ENCODE measurements around the gene ABHD6. TPM values are rescaled to one million over a fixed set of nuclear protein-coding genes. Genes with fewer than 3 reads are reported as not detected.
"Not testable (repeated sequence)": the region's sequence is repeated elsewhere in the genome, so short reads cannot be mapped to it uniquely, and the experiment has no call there.

The ABHD6 gene
- total and polyA plus RNA-seq, 11 donors: 2.9 to 14.6 (median 6.9) TPM

DNA sequence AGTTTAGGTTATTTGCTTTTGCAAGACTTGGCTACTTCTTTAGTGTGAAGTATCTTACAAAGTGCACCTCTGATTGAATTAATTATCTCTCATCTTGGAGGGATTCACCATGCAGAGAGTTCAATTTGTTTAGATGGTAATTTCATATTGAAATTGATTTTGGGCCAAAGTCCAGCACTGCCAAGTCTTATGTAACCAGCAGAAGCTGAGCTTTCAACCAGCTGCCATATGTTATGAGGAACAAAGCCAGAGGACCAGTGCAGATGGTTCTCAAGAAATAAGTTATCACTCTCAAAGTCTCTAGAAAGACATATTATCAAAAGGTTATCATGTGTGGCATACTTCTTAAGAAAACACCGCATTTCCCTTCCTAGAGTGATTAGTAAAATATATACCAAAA, 29.0 kb downstream of the ABHD6 start:
- TF ChIP-seq POLR2A (IDR thresholded peaks at IDR 0.05) (no peak), CTCF (IDR thresholded peaks at IDR 0.05) (no peak)
- Histone ChIP-seq H3K27ac (no peak overlapping the region), H3K4me3 (no peak overlapping the region), H3K36me3 (peaks cover 0 to 44% (median 20%) of the 10 kb centered on the region in 9 donors), H3K4me1 (peaks cover 0 to under 1% (median 0%) of the 10 kb centered on the region in 12 donors), H3K27me3 (no peaks in the 10 kb centered on the region), H3K9me3 (no peaks in the 10 kb centered on the region)
- ATAC-seq (no peak), DNase-seq (no peak)
- 70 to 83% (median 81%) methylated on average over 1 of the region's 1 CpG for WGBS, 4 donors
- intact Hi-C loops (cut with DNase I): no loop called here

GRCh38 chr3:58267543-58267942, 30.0 kb downstream of the ABHD6 start:
- peaks cover 0 to 50% (median 20%) of the 10 kb centered on the region in 9 donors for H3K36me3 ChIP-seq
- WGBS, 4 donors: 97 to 100% (median 99%) methylated on average over 1 of the region's 1 CpG
- H3K4me3 ChIP-seq; H3K27ac ChIP-seq; H3K27me3 ChIP-seq; intact Hi-C loops (cut with DNase I); H3K9me3 ChIP-seq; H3K4me1 ChIP-seq; ATAC-seq; DNase-seq: not testable (repeated sequence)

GRCh38 chr3:58269356-58269755, 31.8 kb downstream of the ABHD6 start:
- Histone ChIP-seq H3K36me3 (peaks cover 0 to 54% (median 30%) of the 10 kb centered on the region in 9 donors), H3K27me3 (no peaks in the 10 kb centered on the region), H3K4me3 (no peak overlapping the region), H3K27ac (no peak overlapping the region), H3K9me3 (no peaks in the 10 kb centered on the region), H3K4me1 (peaks cover 0 to 27% (median 0%) of the 10 kb centered on the region in 12 donors)
- ATAC-seq: no peak
- WGBS, 4 donors: 74 to 99% (median 91%) methylated on average over 2 of the region's 2 CpGs
- intact Hi-C loops (cut with DNase I): no loop called here
- no peak for TF ChIP-seq CTCF (IDR thresholded peaks at IDR 0.05)
- no peak for TF ChIP-seq POLR2A (IDR thresholded peaks at IDR 0.05)
- DNase-seq: no peak

- H3K27me3 ChIP-seq: no peaks in the 10 kb centered on the region
- no peaks in the 10 kb centered on the region for H3K9me3 ChIP-seq
- DNase-seq: no peak
- H3K4me3 ChIP-seq: no peak overlapping the region
- intact Hi-C loops (cut with DNase I): no loop called here
- peaks cover 0 to 31% (median 0%) of the 10 kb centered on the region in 12 donors for H3K4me1 ChIP-seq
- no peak for TF ChIP-seq POLR2A (IDR thresholded peaks at IDR 0.05)
- TF ChIP-seq CTCF (IDR thresholded peaks at IDR 0.05): no peak
- 96 to 100% (median 98%) methylated on average over 2 of the region's 2 CpGs for WGBS, 4 donors
- no peak overlapping the region for H3K27ac ChIP-seq
- peaks cover 0 to 65% (median 38%) of the 10 kb centered on the region in 9 donors for H3K36me3 ChIP-seq
- no peak for ATAC-seq
Measured at GRCh38 chr3:58270485-58270884, 32.9 kb downstream of the ABHD6 start.

DNA sequence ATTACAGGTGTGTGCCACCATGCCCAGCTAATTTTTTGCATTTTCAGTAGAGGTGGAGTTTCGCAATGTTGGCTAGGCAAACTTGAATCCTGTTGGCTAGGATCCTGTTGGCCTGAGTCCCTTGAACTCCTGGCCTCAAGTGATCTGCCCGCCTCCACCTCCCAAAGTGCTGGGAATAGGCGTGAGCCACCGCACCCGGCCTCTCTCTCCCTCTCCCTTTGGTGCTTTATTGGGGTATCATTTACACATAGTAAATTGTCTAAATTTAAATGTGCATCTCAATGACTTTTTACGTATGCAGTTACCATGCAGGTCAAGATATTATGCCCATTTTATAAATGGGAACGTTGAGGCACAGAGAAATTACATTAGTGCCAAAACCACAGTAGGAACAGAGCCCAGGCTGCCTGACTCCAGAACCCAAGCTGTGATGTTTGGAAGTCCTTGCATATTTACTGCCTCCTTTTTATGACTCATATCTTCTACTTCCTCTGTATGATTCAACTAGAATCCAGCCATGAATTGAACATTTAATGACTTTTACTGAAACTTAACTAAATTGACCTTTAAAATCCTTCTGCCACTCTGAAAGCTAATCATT, 34.4 kb downstream of the ABHD6 start:
- Histone ChIP-seq H3K27ac (peak overlapping the region in 1 of 12 donors; percentile 76), H3K4me1 (peaks cover 0 to 31% (median 0%) of the 10 kb centered on the region in 12 donors), H3K9me3 (peaks cover 0 to 3% (median 0%) of the 10 kb centered on the region in 12 donors), H3K36me3 (peaks cover 0 to 67% (median 39%) of the 10 kb centered on the region in 9 donors), H3K27me3 (no peaks in the 10 kb centered on the region), H3K4me3 (no peak overlapping the region)
- 84 to 90% (median 87%) methylated on average over 7 of the region's 7 CpGs for WGBS, 4 donors
- DNase-seq (no peak), ATAC-seq (peak in 2 of 4 donors; percentile 59 to 72)
- intact Hi-C loops (cut with DNase I): no loop called here
- TF ChIP-seq POLR2A (IDR thresholded peaks at IDR 0.05): no peak
- no peak for TF ChIP-seq CTCF (IDR thresholded peaks at IDR 0.05)
